SHP77 (cell line): ENCODE measurements around the gene GRAMD1A.
"Not testable (repeated sequence)": the region's sequence is repeated elsewhere in the genome, so short reads cannot be mapped to it uniquely, and the experiment has no call there.

Experiments used
- DNase-seq, 2 experiments: peaks; one replicate each; lab custom pipeline; 2025; lab: John Stamatoyannopoulos, UW

The GRAMD1A gene

GRCh38 chr19:35038623-35039512 lies 38.7 kb downstream of the GRAMD1A start:
- peak in 1 of 2 experiments; percentile 26 for DNase-seq

DNA sequence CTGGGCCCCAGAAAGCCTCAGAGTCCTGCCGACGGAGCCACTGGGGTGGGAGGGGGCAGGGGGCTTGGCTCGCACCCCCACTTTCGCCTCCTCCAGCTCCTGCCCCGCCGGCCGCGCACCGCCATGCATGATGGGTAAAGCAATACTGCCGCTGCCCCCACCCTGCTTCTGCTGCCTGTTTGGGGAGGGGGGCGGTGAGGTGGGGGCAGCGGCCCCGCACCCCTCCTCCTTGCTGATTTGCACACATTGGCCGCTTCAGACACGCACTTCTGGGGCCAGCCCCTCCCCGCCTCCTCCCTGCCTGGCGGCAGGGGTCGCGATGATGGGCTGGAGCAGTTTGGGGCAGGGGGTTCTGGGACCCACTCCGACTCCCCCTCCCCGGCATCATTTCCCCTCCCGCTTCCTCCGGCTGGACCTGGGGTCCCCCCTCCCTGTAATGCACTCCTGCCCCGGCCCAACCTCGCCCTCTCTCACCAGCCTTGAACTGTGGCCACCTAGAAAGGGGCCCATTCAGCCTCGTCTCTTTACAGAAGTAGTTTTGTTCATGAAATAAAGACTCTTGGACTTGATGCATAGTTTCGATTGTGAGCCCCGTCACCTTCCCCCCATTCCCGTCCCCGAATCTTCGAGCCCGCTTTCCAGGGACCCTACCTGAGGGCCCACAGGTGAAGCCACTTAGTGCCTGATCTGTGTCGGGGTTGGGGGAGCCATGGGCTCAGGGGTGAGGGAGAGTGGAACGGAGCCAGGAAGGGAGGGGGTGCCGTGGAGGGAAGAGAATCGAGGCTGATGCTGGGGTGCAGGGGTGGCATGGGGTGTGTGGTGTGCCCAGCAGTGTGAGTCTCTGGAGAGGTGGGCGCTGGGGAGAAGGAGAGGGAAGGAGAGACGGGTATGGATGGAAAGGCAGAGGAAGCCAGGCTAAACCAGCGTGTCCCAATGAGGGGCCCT lies 40.0 kb downstream of the GRAMD1A start:
- DNase-seq = no peak

DNA sequence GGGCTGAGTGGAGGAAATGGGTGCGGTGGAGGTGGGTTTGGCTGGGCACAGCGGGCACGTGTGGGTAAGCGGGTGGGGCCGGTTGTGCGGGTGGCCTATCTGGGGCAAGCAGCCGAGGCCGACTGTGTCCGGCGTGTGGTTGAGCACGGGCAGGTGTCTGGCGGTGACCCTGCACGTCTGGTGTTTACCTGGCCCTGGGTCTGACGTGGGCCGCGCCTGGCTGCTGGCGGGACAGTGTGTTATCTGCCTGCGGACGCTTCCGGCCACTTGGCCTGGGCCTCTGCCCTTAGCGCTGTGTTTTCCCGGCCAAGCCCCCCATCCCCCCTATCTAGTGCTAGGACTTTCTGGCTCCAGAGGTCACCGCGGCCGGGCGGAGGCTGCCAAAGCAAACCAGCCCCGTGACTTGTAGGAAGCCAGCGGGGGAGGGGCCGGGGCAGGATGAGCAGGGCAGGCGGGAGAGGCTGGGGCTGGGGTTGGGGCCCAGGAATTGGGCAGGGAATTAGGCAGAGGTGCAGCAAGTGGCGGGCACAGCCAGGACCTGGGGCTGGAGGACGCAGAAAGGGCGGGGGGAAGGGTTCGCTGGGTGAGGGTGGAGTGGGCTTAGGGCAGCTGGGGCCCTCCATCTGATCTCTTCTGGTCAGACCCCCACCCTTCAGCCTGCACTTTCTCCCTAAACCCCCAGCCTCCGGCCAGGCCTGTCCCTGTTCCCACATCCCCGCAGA lies 40.9 kb downstream of the GRAMD1A start:
- DNase-seq = peak in 1 of 2 experiments; percentile 47

DNA sequence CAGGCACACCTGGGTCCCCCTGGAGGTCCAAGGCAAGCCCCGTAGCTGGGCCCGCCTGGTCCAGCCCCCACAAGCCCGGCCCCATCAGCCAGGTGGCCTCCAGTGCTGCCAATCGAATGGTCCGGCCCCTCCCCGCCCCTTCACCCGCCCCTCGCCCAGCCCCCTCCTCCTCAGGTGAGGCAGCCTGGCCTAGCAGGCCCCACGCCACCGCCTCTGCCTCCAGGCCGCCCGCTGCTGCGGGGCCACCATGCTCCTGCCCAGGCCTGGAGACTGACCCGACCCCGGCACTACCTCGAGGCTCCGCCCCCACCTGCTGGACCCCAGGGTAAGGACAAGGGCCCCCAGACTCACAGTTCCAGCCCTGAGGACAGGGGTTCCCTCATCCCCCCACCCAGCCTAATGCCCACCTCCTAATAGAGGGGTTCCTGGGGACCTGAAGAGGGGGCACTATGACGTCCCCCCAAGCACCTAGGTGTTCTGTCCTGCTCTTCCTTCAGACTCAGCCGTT lies 41.5 kb downstream of the GRAMD1A start, which contains the start of gene HPN:
Gene HPN, plus strand, starts transcription at position 174 of the 508 bp plus-strand sequence. CDS start 786 bp downstream, outside the sequence.
- no peak for DNase-seq

GRCh38 chr19:35042056-35042730 lies 42.1 kb downstream of the GRAMD1A start:
- DNase-seq = no peak

GRCh38 chr19:35042954-35043604 lies 43.0 kb downstream of the GRAMD1A start:
- DNase-seq = no peak

DNA sequence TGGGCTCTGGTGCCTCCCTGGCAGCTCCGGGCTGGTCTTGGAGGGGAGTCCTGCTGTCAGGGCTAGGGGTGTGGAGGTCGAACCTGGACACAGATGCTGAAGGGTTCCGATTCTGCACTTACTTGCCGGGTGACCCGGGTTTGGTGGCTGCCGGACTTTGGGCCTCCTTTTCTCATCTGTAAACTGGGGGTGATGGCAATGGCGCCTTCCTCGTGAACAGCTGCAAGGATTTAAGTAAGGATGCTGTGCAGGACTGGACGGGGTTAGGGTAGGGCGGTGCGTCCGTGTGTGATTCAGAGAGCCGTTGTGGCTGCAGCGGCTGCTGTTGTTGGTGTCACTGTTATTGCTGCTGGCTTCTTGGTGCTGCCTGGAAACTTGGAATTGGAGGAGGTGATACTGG lies 43.8 kb downstream of the GRAMD1A start:
- DNase-seq = no peak

- DNase-seq = no peak
Observed at GRCh38 chr19:35044317-35045117, 44.4 kb downstream of the GRAMD1A start.

- peak; percentile 37 to 42 for DNase-seq
Observed at GRCh38 chr19:35045667-35046300, 45.7 kb downstream of the GRAMD1A start.

DNA sequence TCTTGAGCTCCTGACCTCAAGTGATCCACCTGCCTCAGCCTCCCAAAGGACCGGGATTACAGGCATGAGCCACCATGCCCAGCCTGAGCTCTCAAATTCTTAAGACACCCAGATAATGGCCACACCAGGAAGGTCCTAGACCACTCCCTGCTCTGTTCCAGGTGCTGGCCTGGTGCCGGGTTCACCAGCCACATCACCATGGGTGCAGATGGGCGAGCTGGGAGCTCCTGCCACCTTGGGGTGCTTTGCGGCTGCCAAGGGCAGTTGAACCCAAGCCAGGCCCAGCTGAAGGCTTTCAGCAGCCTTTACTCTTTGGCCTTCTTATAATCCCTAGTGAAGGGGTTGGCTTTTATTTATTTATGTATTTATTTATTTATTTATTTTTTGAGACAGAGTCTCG lies 46.3 kb downstream of the GRAMD1A start:
- no peak for DNase-seq

DNA sequence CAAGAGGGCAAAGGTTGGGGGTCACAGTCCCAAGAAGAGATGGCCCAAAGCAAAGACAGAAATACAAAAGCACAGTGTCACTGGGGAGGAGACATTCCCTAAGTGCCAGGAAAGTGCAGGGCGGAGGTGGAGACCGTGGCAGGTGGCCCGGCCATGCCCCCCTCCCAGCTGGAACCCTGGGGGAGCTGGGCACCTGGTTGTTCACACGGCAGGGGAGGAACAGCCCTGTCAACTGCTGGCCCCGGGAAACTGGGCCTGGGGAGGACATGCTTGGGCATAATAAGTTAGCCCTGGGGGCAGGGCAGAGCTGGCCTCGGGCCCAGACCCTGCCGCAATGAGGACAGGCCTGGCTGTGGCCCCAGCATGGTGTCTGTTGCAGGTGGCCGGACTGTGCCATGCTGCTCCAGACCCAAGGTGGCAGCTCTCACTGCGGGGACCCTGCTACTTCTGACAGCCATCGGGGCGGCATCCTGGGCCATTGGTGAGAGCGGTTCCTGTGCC lies 48.8 kb downstream of the GRAMD1A start:
- DNase-seq = peak in 1 of 2 experiments; percentile 46

GRCh38 chr19:35049456-35049855 lies 49.3 kb downstream of the GRAMD1A start:
- no peak for DNase-seq

DNA sequence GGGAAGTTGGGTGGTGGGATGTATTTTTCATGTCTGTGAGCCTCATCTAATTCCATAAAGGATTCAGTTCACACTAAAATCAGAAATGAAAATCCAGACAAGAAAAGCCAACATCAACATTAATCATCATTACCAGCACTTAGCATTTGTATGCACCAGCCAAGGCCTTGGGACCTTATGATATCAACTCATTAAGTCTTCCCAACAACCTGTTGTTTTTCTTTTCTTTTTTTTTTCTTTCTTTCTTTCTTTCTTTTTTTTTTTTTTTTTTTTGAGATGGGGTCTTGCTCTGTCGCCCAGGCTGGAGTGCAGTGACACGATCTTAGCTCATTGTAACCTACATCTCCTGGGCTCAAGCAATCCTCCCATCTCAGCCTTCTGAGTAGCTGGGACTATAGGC lies 50.5 kb downstream of the GRAMD1A start:
- DNase-seq = not testable (repeated sequence)

DNA sequence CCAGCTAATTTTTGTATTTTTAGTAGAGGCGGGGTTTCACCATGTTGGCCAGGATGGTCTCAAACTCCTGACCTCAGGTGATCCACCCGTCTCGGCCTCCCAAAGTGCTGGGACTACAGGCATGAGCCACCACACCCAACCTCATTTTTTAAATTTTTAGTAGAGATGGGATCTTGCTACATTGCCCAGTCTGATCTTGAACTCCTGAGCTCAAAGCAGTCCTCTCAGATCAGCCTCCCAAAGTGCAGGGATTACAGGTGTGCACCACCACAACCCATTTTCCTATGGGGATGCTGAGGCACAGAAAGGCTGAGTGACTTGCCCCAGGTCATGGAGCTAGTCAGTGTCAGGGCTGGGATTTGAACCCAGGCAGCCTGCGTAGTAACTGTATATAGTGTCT lies 51.1 kb downstream of the GRAMD1A start:
- not testable (repeated sequence) for DNase-seq

DNA sequence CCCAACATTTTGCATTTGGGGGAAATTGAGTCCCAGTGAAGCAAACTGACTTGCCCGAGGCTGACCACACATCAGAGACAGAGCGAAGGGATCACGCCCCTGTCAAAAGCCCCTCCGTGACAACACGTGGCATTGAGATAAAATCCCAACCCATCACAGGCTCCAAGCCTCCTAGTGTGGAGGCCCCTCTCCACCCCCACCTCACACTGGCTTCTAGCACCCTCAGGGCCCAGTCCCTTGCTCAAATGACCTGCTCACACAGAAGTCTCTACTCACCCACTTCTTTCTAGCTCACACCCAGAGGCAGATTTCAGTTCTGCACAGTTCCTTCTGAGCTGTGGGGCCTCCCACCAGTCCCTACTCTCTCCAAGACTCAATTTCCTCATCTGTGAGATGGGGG lies 51.7 kb downstream of the GRAMD1A start:
- DNase-seq = no peak

GRCh38 chr19:35052599-35053190 lies 52.6 kb downstream of the GRAMD1A start:
- no peak for DNase-seq

DNA sequence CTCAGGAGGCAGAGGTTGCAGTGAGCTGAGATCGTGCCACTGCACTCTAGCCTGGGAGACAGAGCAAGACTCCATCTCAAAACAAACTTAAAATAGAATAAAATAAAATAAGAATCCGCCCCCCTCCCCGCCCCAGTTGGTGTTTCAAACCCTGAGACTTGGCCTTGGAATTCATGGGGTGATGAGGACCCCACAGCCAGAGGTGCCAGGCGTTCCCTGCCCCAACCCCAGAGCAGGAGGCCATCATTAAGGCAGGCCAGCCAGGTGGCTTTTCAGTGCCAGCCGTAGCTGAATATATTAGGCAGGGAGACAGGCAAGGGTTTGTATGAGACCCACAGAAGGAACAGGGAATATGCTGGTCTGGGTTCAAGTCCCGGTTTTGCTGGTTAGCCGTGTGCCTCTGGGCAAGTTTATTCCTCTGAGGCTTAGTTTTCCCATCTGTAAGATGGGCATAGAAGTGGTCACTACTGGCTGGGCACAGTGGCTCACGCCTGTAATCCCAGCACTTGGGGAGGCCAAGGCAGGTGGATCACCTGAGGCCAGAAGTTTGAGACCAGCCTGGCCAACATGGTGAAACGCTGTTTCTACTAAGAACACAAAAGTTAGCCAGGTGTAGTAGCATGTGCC lies 53.7 kb downstream of the GRAMD1A start:
- no peak for DNase-seq

- DNase-seq = no peak
Observed at GRCh38 chr19:35054626-35055025, 54.5 kb downstream of the GRAMD1A start.
